DMS153 treated with DMSO at 0.1 percent for 48 hours (cell line): ENCODE data around the gene SYNGAP1.
"Not testable (repeated sequence)": the region's sequence is repeated elsewhere in the genome, so short reads cannot be mapped to it uniquely, and the experiment has no call there.

ENCODE experiments used
- DNase-seq: peaks from one replicate; lab custom pipeline; 2025; ENCODE audit not compliant: unreplicated experiment; lab: John Stamatoyannopoulos, UW

The SYNGAP1 gene

DNA sequence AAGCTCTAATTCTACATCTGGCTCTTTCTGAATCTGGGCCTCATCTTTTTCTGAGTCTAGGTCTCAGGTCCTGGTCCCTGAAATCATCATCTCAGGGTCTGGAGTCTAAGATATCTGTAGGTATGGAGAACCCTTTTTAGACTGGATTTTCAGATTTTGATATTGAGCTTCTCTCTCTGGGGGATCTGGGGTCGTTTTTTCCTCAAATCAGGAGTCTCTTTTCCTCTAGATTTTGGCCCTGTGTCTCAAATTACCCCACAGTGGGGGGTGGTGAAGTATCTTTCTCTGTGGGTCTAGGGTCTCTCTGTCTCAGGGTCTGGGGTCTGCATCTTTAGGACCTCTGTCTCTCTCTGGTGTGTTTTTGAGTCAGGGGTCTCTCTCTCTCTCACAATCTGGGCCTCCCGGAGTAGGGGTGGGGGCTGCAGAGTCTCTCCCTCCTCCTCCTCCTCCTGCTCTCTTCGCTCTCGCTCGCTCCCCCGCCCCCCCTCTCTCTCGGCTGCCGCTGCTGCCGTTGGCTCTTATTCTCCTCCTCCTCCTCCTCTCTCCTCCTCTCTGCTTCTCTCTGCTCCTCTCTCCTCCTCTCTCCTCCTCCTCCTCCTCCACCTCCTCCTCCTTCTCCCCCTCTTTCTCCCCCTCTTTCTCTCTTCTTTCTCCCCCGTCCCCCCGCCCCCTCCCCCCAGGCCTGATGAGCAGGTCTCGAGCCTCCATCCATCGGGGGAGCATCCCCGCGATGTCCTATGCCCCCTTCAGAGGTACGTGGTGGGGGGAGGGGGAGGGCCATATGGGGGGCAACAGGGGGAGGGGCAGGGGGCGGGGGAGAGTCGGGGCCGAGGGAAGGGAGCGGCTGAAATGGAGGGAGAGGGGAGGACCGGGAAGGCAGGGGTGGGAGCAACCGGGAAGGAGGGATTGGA is at the start of gene SYNGAP1:
SYNGAP1 (plus strand) TSS at position 486 of the 911 bp plus-strand sequence; CDS start at position 686, 200 bp downstream.
- DNase-seq = peak; percentile 6

DNA sequence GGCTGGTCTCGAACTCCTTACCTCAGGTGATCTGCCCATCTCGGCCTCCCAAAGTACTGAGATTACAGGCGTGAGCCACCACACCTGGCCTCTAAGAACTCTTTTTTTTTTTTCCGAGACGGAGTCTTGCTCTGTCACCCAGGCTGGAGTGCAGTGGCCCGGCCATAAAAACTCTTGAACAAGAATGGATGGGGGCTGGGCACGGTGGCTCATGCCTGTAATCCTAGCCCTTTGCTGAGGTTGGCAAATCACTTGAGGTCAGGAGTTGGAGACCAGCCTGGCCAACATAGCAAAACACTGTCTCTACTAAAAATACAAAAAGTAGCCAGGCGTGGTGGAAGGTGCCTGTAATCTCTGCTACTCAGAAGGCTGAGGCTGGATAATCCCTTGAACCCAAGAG is 48.0 kb upstream of the SYNGAP1 start:
- DNase-seq = not testable (repeated sequence)

DNA sequence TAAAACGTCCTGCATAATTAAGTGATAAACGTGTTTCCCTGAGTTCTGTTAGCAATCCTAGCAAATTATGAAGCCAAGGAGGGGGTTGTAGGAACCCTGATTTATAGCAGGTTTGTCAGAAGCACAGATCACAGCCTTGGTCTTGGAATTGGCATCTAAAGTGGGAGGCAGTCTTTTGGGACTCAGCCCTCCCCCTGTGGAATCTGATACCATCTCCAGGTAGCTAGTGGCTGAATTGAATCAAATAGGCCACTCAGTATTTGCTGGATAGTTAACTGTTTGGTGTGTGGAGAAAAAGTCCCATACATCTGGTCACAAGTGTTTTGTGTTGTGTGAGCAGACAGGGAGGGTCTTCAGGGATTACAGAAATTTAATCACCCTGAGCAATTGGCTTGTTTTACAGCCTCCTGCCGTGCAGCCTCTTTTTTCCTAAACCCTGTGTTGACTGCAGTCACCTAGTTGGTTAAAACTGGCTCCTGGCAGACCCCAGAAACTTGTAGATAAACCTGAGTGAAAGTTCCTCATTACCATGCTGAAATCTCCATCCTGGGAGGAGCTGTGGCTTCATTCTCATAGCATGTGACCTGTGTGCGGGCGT is 47.2 kb upstream of the SYNGAP1 start:
- DNase-seq = no peak

DNA sequence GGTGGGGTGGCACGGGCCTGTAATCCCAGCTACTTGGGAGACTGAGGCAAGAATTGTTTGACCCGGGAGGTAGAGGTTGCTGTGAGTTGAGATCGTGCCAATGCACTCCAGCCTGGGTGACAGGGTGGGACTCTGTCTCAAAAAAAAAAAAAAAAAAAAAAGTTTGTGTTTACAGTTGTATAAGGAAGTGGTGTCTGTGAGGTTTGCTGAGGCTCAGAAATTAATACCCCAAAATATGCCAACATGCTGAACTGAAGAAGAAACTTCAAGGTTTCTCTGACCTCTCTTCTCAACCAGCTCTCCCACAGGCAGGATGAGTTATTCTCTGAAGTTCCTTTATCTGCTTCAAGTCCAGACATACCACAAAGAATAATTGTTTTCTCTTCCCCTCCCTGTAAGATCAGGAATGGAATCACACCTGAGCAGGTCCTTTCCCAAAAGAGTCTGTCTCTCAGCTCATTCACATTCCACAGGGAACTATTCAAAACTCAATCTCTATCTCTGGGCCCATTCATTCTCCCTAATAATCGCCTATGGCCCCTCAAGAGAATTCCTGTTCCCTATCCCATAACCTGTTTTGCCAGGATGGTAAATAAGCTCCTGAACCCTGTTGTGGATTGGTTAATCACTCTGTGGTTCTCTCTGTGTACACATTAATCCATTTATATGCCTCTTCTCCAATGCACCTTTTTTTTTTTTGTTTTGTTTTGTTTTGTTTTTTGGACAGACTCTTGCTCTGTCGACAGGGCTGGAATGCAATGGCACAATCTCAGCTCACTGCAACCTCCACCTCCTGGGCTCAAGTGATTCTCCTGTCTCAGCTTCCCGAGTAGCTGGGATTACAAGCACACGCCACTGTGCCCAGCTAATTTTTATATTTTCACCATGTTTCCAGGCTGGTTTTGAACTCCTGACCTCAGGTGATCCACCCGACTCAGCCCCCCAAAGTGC is 45.6 kb upstream of the SYNGAP1 start:
- DNase-seq = no peak

GRCh38 chr6:33375143-33375671 is 44.7 kb upstream of the SYNGAP1 start:
- no peak for DNase-seq

GRCh38 chr6:33377171-33377570 is 42.7 kb upstream of the SYNGAP1 start:
- no peak for DNase-seq

DNA sequence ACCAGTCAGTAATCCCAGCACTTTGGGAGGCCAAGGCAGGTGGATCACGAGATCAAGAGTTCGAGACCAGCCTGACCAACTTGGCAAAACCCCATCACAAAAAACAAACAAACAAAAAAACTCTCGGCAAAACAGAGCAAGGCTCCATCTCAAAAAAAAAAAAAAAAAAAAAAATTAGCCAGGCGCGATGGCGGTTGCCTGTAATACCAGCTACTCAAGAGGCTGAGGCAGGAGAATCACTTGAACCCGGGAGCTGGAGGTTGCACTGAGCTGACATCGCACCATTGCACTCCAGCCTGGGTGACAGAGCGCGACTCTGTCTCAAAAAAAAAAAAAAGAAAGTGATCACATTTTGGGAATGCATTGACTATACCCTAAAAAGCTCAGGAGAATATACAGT is 40.7 kb upstream of the SYNGAP1 start:
- not testable (repeated sequence) for DNase-seq

DNA sequence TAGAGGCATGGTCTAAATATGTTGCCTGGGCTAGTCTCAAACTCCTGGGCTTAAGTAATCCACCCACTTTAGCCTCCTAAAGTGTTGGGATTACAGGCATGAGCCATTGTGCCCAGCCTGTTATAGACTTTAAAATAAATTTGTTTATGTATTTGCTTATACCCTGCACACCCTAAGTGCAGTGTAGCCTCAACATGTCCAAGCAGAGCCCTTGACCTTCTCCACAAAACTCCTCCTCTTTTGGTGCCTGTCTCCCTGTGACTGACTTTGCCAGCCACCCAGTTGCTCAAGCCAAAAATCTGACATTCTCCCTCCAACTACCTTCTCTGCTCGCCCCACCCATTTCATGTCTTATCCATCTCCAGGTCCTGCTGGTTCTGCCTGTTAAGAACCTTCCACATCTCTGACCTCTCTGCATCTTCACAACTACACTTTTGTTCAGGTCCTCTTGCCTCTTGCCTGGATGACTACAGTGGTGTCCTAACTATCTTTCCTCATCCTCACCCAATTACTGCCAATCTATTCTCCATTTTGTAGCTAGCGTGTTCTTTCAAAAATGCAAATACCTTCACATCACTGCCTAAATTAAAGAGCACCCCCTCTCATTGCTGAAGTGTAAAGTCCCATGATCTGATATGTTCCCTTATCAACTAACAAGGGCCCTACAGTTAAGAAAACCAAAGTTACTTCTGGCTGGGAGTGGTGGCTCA is 39.4 kb upstream of the SYNGAP1 start:
- no peak for DNase-seq

DNA sequence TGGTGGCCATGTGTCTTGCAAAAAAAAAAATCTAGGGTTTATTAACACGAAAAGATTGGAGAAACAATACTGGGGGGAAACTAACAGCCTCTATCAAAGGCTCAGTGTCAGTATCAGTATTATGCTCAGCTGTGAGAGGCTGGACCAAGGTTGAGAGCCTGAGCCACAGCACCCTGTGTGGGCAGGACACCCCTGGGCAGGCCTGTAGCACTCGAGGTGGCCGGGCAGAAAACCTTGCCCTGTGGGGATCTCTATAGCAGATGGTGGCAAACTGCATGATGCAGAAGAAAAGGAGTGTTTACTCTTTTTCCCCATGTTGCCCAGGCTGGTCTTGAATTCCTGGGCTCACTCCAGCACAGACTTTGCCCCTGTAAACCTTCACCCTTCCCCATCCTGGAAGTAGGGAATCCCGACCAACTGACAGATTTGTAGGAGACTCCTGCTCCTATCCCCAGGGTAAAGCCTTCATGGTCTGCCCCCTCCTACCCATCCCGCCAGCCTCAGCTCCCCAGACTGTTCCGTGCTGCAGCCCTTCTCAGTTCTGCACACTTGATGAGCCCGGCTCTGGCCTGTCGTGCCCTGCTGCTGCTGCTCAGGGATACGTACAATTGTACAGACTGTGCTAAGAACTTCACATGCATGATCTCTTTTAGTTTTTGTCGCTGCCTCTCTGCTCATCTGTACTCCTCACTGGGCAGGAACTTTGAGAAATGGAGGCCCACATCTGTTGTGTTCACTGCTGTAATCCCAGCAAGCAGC is 36.3 kb upstream of the SYNGAP1 start:
- DNase-seq = no peak

DNA sequence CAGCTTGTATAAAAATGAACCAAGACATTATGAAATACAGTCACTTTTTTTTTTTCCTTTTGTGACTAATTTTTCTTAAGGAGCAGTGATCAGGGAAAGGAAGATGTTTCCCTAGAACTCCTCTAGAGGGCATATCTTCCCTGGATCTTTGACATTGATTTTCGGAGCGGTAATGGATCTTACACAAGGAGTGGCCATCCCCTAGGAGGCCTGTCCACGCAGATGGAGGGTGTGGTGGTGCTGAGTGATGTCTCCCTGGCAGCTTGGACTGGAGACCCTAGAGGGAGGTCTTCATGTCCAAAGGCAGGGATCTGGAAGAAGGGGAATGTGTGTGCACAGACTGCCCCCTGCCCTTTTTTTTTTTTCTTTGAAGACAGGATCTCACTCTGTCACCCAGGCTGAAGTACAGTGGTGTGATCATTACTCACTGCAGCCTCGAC is 35.3 kb upstream of the SYNGAP1 start:
- DNase-seq = no peak

DNA sequence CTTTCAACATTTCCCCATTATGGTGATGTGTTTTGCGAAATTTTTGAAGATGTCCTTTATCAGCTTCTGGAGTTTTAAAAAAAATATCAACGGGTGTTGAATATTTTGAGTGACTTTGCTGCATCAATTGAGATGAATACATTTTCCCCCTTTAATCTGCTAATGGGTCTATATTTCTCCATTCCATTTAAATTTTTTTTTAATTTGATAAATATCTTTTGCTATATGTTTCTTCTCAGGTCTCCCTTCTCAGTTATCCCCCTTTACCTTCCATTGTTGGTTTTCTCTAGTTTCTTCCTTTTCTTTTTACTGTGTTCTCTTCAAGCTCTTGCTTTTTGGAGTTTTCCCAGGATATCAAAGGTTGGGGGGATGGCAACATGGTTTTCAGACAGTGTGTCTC is 29.7 kb upstream of the SYNGAP1 start:
- no peak for DNase-seq

- DNase-seq = no peak
Measured at GRCh38 chr6:33390767-33391277, 29.0 kb upstream of the SYNGAP1 start.

GRCh38 chr6:33391278-33391921 is 28.5 kb upstream of the SYNGAP1 start, which contains the start of gene KIFC1:
TSS of gene KIFC1 (plus strand) at chr6:33391823. CDS start at chr6:33391986, 163 bp downstream.
- peak; percentile 100 for DNase-seq

GRCh38 chr6:33391922-33392594 is 27.8 kb upstream of the SYNGAP1 start:
- no peak for DNase-seq

DNA sequence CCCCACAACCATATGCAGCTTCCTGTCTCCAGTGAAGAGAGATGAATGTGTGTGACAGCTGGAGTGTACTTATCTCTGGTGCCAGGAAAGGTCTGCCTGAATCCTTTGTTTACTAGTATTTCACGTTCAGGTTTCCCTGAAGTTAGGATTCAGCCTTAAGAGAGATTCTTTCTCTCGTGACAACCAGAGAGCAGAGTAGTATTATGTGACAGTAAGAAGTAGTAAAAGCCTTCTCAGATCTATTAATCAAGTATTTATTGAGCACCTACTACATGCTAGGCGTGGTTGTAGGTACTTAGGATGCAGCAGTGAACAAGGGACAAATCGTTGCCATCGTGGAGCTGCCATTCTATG is 27.3 kb upstream of the SYNGAP1 start:
- no peak for DNase-seq

DNA sequence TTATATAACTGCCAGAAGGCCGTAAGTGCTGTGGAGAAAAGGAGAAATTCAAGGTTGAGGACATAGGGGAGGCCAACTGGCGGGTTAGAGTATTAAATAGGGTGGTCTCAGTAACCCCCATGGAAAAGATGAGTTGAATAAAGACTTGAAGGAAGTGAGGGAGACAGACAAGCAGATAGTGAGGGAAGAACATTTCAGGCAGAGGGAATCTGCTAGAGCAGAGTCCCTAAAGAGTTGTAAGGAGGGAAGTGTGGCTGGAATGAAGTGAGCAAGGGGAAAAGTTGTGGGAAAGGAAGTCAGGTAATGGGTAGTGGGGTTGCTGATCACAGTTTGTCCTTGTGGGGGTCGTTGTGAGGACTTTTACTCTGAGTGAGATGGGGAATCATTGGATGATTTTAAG is 26.9 kb upstream of the SYNGAP1 start:
- no peak for DNase-seq

DNA sequence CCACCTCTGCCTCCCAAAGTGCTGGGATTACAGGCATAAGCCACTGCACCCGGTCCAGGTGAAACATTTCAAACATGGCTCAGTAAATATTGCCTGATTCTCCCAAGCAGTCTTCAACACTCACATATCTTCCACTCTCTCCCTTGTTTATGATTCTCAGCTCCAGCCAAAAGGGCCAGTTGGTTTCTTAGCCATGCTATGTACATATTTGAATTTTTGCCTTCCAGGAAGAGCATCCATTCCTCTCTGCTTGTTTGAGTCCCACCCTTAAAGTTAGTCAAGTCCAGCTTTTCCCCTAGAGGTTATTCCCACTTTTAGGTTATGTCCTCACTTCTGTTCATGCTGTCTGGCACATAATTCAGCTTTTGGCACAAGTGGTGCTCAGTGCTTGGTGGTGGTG is 22.3 kb upstream of the SYNGAP1 start:
- no peak for DNase-seq

GRCh38 chr6:33398601-33399000 is 21.3 kb upstream of the SYNGAP1 start:
- DNase-seq = not testable (repeated sequence)
